ENCODE measurements around the gene CCDC201. TPM values are rescaled to one million over a fixed set of nuclear protein-coding genes. Genes with fewer than 3 reads are reported as not detected.
"Not testable (repeated sequence)": the region's sequence is repeated elsewhere in the genome, so short reads cannot be mapped to it uniquely, and the experiment has no call there.

The CCDC201 gene
- total RNA-seq, 5 donors from 2014 or later (not counting 1 experiment from before 2014, with no cell fraction given): not detected

GRCh38 chr7:45855680-45856079 is 17.2 kb downstream of the CCDC201 start:
- H3K36me3 Mint-ChIP-seq; H3K4me3 Mint-ChIP-seq; ATAC-seq (replicated peaks in 1 of 4); H3K27ac Mint-ChIP-seq; H3K27me3 ChIP-seq (replicated peaks in 1 of 2; ENCODE audit: control insufficient read depth in 2 of 2, extremely low read depth in 1 of 2, insufficient read depth in 2 of 2, low read length in 1 of 2); POLR2A ChIA-PET; H3K4me3 ChIP-seq (ENCODE audit: control insufficient read depth in 1 of 2, extremely low read depth in 1 of 2, low read length in 1 of 2); H3K4me1 ChIP-seq (ENCODE audit: control insufficient read depth in 1 of 2, extremely low read depth in 1 of 2, insufficient read depth in 2 of 2, low read length in 2 of 2); DNase-seq; H3K27ac ChIP-seq (ENCODE audit: low read length); H3K9me3 Mint-ChIP-seq; CTCF ChIA-PET; H3K9me3 ChIP-seq; H3K36me3 ChIP-seq (ENCODE audit: control insufficient read depth in 2 of 2, extremely low read depth in 1 of 2, insufficient read depth in 1 of 2, low read length in 1 of 2): not testable (repeated sequence)
- peaks cover 0 to 10% (median 2%) of the 10 kb centered on the region in 3 donors for H3K4me1 Mint-ChIP-seq
- peaks cover 23 to 25% of the 10 kb centered on the region in 2 donors for H3K27me3 Mint-ChIP-seq
- 40% methylated on average over 2 of the region's 3 CpGs for WGBS (ENCODE audit: insufficient coverage)

DNA sequence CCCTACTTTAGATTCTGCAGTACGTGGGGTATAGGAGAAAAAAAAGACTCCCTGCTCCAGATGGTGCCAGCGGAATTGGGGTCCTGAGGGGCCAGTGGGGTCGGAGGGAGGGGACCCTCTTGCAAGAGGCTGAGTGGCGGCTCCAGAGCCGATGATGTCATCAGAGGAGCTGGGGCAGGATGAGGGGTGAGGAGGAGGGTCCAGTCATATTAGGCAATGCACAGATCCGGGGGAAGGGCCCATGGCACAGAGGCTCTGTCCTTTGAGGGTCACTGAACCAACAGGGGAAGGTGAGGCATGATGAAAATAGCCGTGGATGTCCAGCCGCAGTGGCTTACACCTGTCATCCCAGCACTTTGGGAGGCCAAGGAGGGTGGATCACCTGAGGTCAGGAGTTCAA is 19.4 kb downstream of the CCDC201 start:
- peaks cover 0 to 10% (median 2%) of the 10 kb centered on the region in 3 donors for H3K4me1 Mint-ChIP-seq
- H3K27me3 ChIP-seq (replicated peaks in 1 of 2; ENCODE audit: control insufficient read depth in 2 of 2, extremely low read depth in 1 of 2, insufficient read depth in 2 of 2, low read length in 1 of 2); CTCF ChIA-PET; H3K27ac ChIP-seq (ENCODE audit: low read length); H3K9me3 ChIP-seq; DNase-seq; ATAC-seq (replicated peaks in 1 of 4); H3K9me3 Mint-ChIP-seq; H3K36me3 Mint-ChIP-seq; H3K27ac Mint-ChIP-seq; H3K4me1 ChIP-seq (ENCODE audit: control insufficient read depth in 1 of 2, extremely low read depth in 1 of 2, insufficient read depth in 2 of 2, low read length in 2 of 2); POLR2A ChIA-PET; H3K36me3 ChIP-seq (ENCODE audit: control insufficient read depth in 2 of 2, extremely low read depth in 1 of 2, insufficient read depth in 1 of 2, low read length in 1 of 2); H3K4me3 ChIP-seq (ENCODE audit: control insufficient read depth in 1 of 2, extremely low read depth in 1 of 2, low read length in 1 of 2); H3K4me3 Mint-ChIP-seq: not testable (repeated sequence)
- peaks cover 13 to 18% of the 10 kb centered on the region in 2 donors for H3K27me3 Mint-ChIP-seq
- WGBS (ENCODE audit: insufficient coverage): 58% methylated on average over 3 of the region's 8 CpGs

DNA sequence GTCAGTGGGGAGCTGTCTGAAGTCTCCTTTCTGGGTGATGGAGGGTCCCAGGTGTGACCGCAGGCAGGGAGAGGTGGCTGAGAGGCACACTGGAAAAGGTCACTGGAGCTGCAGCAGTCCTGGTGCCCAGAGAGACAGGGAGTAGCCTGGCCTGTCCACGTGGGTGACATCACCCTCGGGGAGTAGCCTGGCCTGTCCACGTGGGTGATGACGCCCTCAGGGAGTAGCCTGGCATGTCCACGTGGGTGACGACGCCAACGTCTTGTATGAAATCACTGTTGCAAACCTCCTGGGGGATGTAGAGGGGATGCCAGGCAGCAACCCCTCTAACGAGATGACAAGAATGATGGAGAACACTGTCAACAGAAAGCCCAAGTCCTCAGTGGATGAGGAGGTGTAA is 19.9 kb downstream of the CCDC201 start:
- Mint-ChIP-seq H3K4me1 (peaks cover 0 to 10% (median 2%) of the 10 kb centered on the region in 3 donors), H3K27me3 (peaks cover 10 to 18% of the 10 kb centered on the region in 2 donors)
- H3K4me3 Mint-ChIP-seq; H3K9me3 ChIP-seq; ATAC-seq (replicated peaks in 1 of 4); H3K27me3 ChIP-seq (replicated peaks in 1 of 2; ENCODE audit: control insufficient read depth in 2 of 2, extremely low read depth in 1 of 2, insufficient read depth in 2 of 2, low read length in 1 of 2); H3K4me1 ChIP-seq (ENCODE audit: control insufficient read depth in 1 of 2, extremely low read depth in 1 of 2, insufficient read depth in 2 of 2, low read length in 2 of 2); H3K27ac ChIP-seq (ENCODE audit: low read length); H3K36me3 ChIP-seq (ENCODE audit: control insufficient read depth in 2 of 2, extremely low read depth in 1 of 2, insufficient read depth in 1 of 2, low read length in 1 of 2); POLR2A ChIA-PET; H3K9me3 Mint-ChIP-seq; H3K4me3 ChIP-seq (ENCODE audit: control insufficient read depth in 1 of 2, extremely low read depth in 1 of 2, low read length in 1 of 2); DNase-seq; H3K36me3 Mint-ChIP-seq; H3K27ac Mint-ChIP-seq; CTCF ChIA-PET: not testable (repeated sequence)
- 87% methylated on average over 9 of the region's 10 CpGs for WGBS (ENCODE audit: insufficient coverage)

DNA sequence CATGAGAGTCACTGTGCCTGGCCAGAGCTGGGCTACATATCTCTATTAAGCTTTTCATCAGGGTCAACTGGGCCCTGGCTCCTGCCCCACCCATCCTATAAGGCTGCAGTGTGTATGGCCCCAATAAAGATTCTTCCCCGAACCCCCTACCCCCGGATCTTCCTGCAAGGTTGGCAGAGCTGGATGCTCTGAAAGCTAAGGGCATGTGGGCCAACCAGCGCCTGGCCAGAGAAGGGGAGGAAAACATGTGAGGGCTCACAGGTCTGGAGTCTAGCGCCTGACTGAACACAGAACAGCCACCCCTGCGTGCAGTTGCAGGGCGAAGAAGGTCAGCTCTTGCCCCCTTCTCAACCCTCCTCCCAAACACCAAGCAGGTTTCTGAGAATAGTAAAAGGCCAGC is 24.1 kb downstream of the CCDC201 start:
- H3K9me3 ChIP-seq; H3K4me1 ChIP-seq (ENCODE audit: control insufficient read depth in 1 of 2, extremely low read depth in 1 of 2, insufficient read depth in 2 of 2, low read length in 2 of 2); H3K36me3 ChIP-seq (ENCODE audit: control insufficient read depth in 2 of 2, extremely low read depth in 1 of 2, insufficient read depth in 1 of 2, low read length in 1 of 2); H3K4me3 ChIP-seq (ENCODE audit: control insufficient read depth in 1 of 2, extremely low read depth in 1 of 2, low read length in 1 of 2); H3K4me1 Mint-ChIP-seq; H3K9me3 Mint-ChIP-seq; H3K27ac Mint-ChIP-seq; H3K36me3 Mint-ChIP-seq; ATAC-seq (replicated peaks in 1 of 4); H3K27me3 ChIP-seq (replicated peaks in 1 of 2; ENCODE audit: control insufficient read depth in 2 of 2, extremely low read depth in 1 of 2, insufficient read depth in 2 of 2, low read length in 1 of 2); POLR2A ChIA-PET; H3K4me3 Mint-ChIP-seq; DNase-seq; H3K27ac ChIP-seq (ENCODE audit: low read length): not testable (repeated sequence)
- 92% methylated on average over 2 of the region's 6 CpGs for WGBS (ENCODE audit: insufficient coverage)
- peaks cover 7 to 12% of the 10 kb centered on the region in 2 donors for H3K27me3 Mint-ChIP-seq
- CTCF ChIA-PET: interaction anchor here in 1 of 2 donors (0.8 kb wide), 1 partner anchor 11 kb away, joined by 4 read pairs; no protein-coding TSS in a partner anchor

- H3K36me3 Mint-ChIP-seq; H3K9me3 Mint-ChIP-seq; H3K27ac ChIP-seq (ENCODE audit: low read length); H3K9me3 ChIP-seq; POLR2A ChIA-PET; H3K27me3 Mint-ChIP-seq; DNase-seq; H3K4me1 Mint-ChIP-seq; H3K36me3 ChIP-seq (ENCODE audit: control insufficient read depth in 2 of 2, extremely low read depth in 1 of 2, insufficient read depth in 1 of 2, low read length in 1 of 2); H3K4me1 ChIP-seq (ENCODE audit: control insufficient read depth in 1 of 2, extremely low read depth in 1 of 2, insufficient read depth in 2 of 2, low read length in 2 of 2); H3K27me3 ChIP-seq (replicated peaks in 1 of 2; ENCODE audit: control insufficient read depth in 2 of 2, extremely low read depth in 1 of 2, insufficient read depth in 2 of 2, low read length in 1 of 2); H3K27ac Mint-ChIP-seq; ATAC-seq (replicated peaks in 1 of 4); CTCF ChIA-PET; H3K4me3 ChIP-seq (ENCODE audit: control insufficient read depth in 1 of 2, extremely low read depth in 1 of 2, low read length in 1 of 2); H3K4me3 Mint-ChIP-seq: not testable (repeated sequence)
- 92% methylated on average over 2 of the region's 5 CpGs for WGBS (ENCODE audit: insufficient coverage)
Measured at GRCh38 chr7:45846536-45846935, 26.3 kb downstream of the CCDC201 start.

DNA sequence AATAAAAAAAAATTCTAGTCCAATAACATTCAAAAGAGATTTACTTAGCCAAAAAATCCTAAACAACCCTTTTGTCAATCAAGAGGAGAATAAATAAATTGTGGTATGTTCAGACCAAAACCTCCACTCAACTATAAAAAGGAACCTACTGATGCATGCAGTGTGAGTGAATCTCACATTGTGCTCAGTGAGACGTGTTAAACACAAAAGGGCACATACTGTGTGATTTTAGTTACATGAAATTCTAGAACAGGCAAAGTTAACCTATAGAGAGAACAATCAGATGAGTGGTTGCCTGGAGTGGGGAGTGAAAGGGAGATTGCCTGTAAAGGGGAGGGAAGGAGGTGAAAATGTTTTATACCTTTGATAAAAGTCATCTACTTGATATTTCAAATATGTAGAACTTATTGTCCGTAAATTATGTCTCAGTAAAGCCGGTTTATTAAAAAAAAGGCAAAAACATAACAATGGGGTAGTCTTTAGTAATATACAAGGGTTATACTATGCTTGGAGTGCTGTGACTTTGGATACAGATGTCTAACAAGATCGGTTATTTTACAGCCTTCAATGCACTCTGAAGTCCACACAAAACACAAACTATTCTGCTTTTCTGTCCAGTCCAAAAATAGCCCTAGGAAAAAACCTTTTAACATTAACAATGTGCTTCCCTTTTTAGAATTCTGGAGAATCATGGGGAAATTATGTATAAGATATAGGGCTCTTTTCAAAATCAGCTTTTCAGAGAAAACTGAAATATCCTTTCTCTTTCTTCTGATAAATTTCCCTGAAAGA is 30.8 kb downstream of the CCDC201 start:
- H3K36me3 Mint-ChIP-seq; H3K4me3 ChIP-seq (ENCODE audit: control insufficient read depth in 1 of 2, extremely low read depth in 1 of 2, low read length in 1 of 2); H3K4me3 Mint-ChIP-seq; H3K9me3 ChIP-seq; H3K9me3 Mint-ChIP-seq; H3K4me1 ChIP-seq (ENCODE audit: control insufficient read depth in 1 of 2, extremely low read depth in 1 of 2, insufficient read depth in 2 of 2, low read length in 2 of 2); H3K27ac ChIP-seq (ENCODE audit: low read length); H3K27me3 Mint-ChIP-seq; DNase-seq; H3K4me1 Mint-ChIP-seq; ATAC-seq (replicated peaks in 1 of 4); H3K27me3 ChIP-seq (replicated peaks in 1 of 2; ENCODE audit: control insufficient read depth in 2 of 2, extremely low read depth in 1 of 2, insufficient read depth in 2 of 2, low read length in 1 of 2); H3K27ac Mint-ChIP-seq; H3K36me3 ChIP-seq (ENCODE audit: control insufficient read depth in 2 of 2, extremely low read depth in 1 of 2, insufficient read depth in 1 of 2, low read length in 1 of 2); POLR2A ChIA-PET: not testable (repeated sequence)
- CTCF ChIA-PET: interaction anchor here in 1 of 2 donors (0.7 kb wide), 1 partner anchor 68 kb away, joined by 4 read pairs; no protein-coding TSS in a partner anchor
- WGBS (ENCODE audit: insufficient coverage): no CpG with 5 or more reads among the region's 4 CpGs

Data from T-cell (primary cell).